Naive thymus-derived CD8-positive, alpha-beta T cell (primary cell): ENCODE results near the gene GATA2. TPM values are rescaled to one million over a fixed set of nuclear protein-coding genes. Genes with fewer than 3 reads are reported as not detected.

Experiments
- ATAC-seq, 2 donors: fragments of 150-1000 bp; cut with Tn5 transposase in 1 of 2; sonication (Bioruptor Pico), chemical (Tn5 transposase) in 1 of 2; 1 replicate in 1 of 2; 2 replicates in 1 of 2; pipeline ENCODE4 v1.10.0; 2021; ENCODE audit warnings: mild to moderate bottlenecking in 2 of 2, moderate library complexity in 2 of 2
- POLR2A ChIA-PET: fragments of 350-600 bp; sonication (Branson Sonifier 250); formaldehyde crosslinking; loops from one replicate; lab custom pipeline; 2021; ENCODE audit warnings: antibody characterized with exemption; lab: Charles Lee
- DNase-seq, 10 donors: peaks; one replicate each; pipeline versions ENCODE4 v3.0.0 to v3.0.0-alpha.2; 2020 to 2022
- H3K27ac Mint-ChIP-seq, 10 donors: one replicate each; pipeline ENCODE4 v1.8.0; 2020 to 2022; ENCODE audit warnings: mild to moderate bottlenecking in 10 of 10, mixed read lengths in 10 of 10, moderate library complexity in 4 of 10, inconsistent platforms in 1 of 10
- H3K27me3 Mint-ChIP-seq, 5 donors: one replicate each; pipeline ENCODE4 v1.8.0; 2021 to 2022; ENCODE audit warnings: mixed read lengths in 5 of 5
- H3K36me3 Mint-ChIP-seq, 3 donors: one replicate each; pipeline ENCODE4 v1.8.0; 2020 to 2022; ENCODE audit warnings: mixed read lengths in 3 of 3, mild to moderate bottlenecking in 2 of 3, inconsistent platforms in 1 of 3
- H3K4me1 Mint-ChIP-seq, 4 donors: one replicate each; pipeline ENCODE4 v1.8.0; 2021 to 2022; ENCODE audit warnings: mixed read lengths in 4 of 4
- H3K4me3 Mint-ChIP-seq, 10 donors: one replicate each; pipeline ENCODE4 v1.8.0; 2020 to 2022; ENCODE audit warnings: mild to moderate bottlenecking in 10 of 10, mixed read lengths in 10 of 10, moderate library complexity in 6 of 10, inconsistent platforms in 1 of 10
- H3K9me3 Mint-ChIP-seq, 9 donors: one replicate each; pipeline ENCODE4 v1.8.0; 2020 to 2022; ENCODE audit warnings: mixed read lengths in 9 of 9, mild to moderate bottlenecking in 3 of 9, inconsistent platforms in 1 of 9, moderate library complexity in 1 of 9
- polyA plus RNA-seq, 3 donors: library from polyadenylated mRNA; unstranded; fragments of 300-500 nt; fragmentation: Illumina TruSeq; gene quantifications; one replicate each; pipeline ENCODE4 v1.2.3, GENCODE V29; 2021
- total RNA-seq, 8 experiments: library from RNA in 2 of 8; stranded (reverse) in 2 of 8; gene quantifications; one replicate each; pipeline ENCODE4 v1.2.3 and lab custom pipeline; 2021 to 2026

Gene GATA2
- total and polyA plus RNA-seq, 5 experiments from 2014 or later, result not detected

- ATAC-seq, result no peak
- Mint-ChIP-seq H3K27ac (peak overlapping the region in 1 of 10 donors; percentile 29), H3K9me3 (no peaks in the 10 kb centered on the region), H3K36me3 (no peaks in the 10 kb centered on the region), H3K4me1 (peaks cover 18 to 68% (median 40%) of the 10 kb centered on the region in 4 donors), H3K4me3 (peak overlapping the region in 6 of 10 donors; percentile 22 to 88 (median 48)), H3K27me3 (peaks cover 38 to 97% (median 60%) of the 10 kb centered on the region in 5 donors)
- POLR2A ChIA-PET, result no interaction called here
- no peak for DNase-seq
These were observed 7.5 kb downstream of the GATA2 start for GRCh38 chr3:128485282-128486204.

DNA sequence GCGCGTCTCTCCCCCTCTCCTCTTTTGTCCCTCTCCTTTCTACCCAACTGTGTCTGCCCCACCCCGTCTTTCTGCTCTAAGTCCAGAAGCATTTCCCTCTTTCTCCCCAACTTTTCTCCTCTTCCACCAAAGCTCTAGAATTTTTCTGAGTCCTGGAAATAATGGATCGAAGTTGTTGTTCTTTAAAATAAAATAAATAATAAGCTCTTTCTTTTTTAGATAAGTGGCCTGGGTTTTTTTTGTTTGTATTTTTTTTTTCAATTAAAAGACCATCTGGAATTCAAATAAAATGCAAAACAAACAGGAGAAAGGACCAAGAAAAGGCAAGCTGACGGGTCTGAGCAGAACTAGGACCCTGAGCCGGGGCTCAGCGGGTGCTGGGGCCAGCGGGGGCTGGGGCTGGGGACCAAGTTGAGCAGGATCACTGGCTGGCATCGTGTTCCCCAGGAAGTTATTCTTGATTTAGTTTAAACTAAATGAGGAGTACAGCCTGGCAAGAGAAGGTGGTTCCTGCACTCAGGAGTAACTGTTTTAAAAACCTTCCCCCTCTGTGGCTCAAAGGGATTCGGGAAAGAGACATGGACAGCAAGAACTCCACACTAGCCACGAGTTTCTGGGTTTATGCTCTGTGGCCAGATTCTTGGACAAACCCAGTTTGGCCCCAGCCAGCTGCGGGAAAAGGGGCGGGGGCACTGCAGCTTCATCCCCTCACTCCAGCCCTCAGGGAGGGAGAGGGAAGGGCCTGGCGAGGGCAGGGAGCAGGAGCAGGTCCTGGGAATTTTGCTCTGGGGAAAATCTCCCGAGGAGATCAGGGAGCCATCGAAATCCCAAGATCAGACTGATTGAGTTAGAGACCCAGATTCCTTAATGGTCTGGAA is 8.4 kb downstream of the GATA2 start:
- ATAC-seq (no peak), DNase-seq (no peak)
- Mint-ChIP-seq H3K27ac (peak overlapping the region in 1 of 10 donors; percentile 18), H3K36me3 (no peaks in the 10 kb centered on the region), H3K4me1 (peaks cover 16 to 60% (median 34%) of the 10 kb centered on the region in 4 donors), H3K9me3 (no peaks in the 10 kb centered on the region), H3K4me3 (peak overlapping the region in 5 of 10 donors; percentile 22 to 86 (median 48)), H3K27me3 (peaks cover 39 to 97% (median 61%) of the 10 kb centered on the region in 5 donors)
- POLR2A ChIA-PET, result interaction anchor here (0.7 kb wide), 1 partner anchor 12 kb away, joined by 3 read pairs; no protein-coding TSS in a partner anchor

GRCh38 chr3:128483657-128484403 is 9.2 kb downstream of the GATA2 start:
- DNase-seq (no peak), ATAC-seq (peak in 1 of 2 donors; percentile 21)
- H3K36me3 Mint-ChIP-seq, result no peaks in the 10 kb centered on the region
- H3K4me1 Mint-ChIP-seq, result peaks cover 16 to 56% (median 33%) of the 10 kb centered on the region in 4 donors
- POLR2A ChIA-PET, result interaction anchor here (0.7 kb wide), 1 partner anchor 13 kb away, joined by 3 read pairs; no protein-coding TSS in a partner anchor
- peaks cover 40 to 95% (median 65%) of the 10 kb centered on the region in 5 donors for H3K27me3 Mint-ChIP-seq
- peak overlapping the region; percentile 66 to 87 (median 80) for H3K4me3 Mint-ChIP-seq
- H3K27ac Mint-ChIP-seq, result peak overlapping the region in 1 of 10 donors; percentile 24
- H3K9me3 Mint-ChIP-seq, result no peaks in the 10 kb centered on the region

- Mint-ChIP-seq H3K27me3 (peaks cover 43 to 95% (median 73%) of the 10 kb centered on the region in 5 donors), H3K4me3 (peak overlapping the region; percentile 66 to 87 (median 80)), H3K27ac (peak overlapping the region in 2 of 10 donors; percentile 3 to 50), H3K9me3 (no peaks in the 10 kb centered on the region), H3K4me1 (peaks cover 16 to 47% (median 28%) of the 10 kb centered on the region in 4 donors), H3K36me3 (no peaks in the 10 kb centered on the region)
- DNase-seq (peak in 1 of 10 donors; percentile 21), ATAC-seq (peak in 1 of 2 donors; percentile 31)
- POLR2A ChIA-PET, result interaction anchor here (0.6 kb wide), 1 partner anchor 7 kb away, joined by 3 read pairs; no protein-coding TSS in a partner anchor
These were observed 10.0 kb downstream of the GATA2 start for GRCh38 chr3:128482666-128483656.

- Mint-ChIP-seq H3K27ac (no peak overlapping the region), H3K27me3 (peaks cover 41 to 95% (median 77%) of the 10 kb centered on the region in 5 donors), H3K4me1 (peaks cover 13 to 42% (median 24%) of the 10 kb centered on the region in 4 donors), H3K4me3 (peak overlapping the region in 6 of 10 donors; percentile 13 to 86 (median 58)), H3K36me3 (no peaks in the 10 kb centered on the region), H3K9me3 (no peaks in the 10 kb centered on the region)
- POLR2A ChIA-PET, result interaction anchor here (0.6 kb wide), 2 partner anchors 8 to 627 kb away, joined by 3 to 4 read pairs; no protein-coding TSS in a partner anchor
- ATAC-seq (no peak), DNase-seq (no peak)
These were observed 10.8 kb downstream of the GATA2 start for GRCh38 chr3:128482175-128482574.

- Mint-ChIP-seq H3K36me3 (no peaks in the 10 kb centered on the region), H3K4me1 (peaks cover 13 to 35% (median 21%) of the 10 kb centered on the region in 4 donors), H3K27ac (no peak overlapping the region), H3K9me3 (no peaks in the 10 kb centered on the region), H3K27me3 (peaks cover 40 to 89% (median 75%) of the 10 kb centered on the region in 5 donors), H3K4me3 (no peak overlapping the region)
- POLR2A ChIA-PET, result interaction anchor here (0.5 kb wide), 1 partner anchor 630 kb away, joined by 5 read pairs; no protein-coding TSS in a partner anchor
- ATAC-seq (no peak), DNase-seq (no peak)
These were observed 11.5 kb downstream of the GATA2 start for GRCh38 chr3:128481438-128481942.

DNA sequence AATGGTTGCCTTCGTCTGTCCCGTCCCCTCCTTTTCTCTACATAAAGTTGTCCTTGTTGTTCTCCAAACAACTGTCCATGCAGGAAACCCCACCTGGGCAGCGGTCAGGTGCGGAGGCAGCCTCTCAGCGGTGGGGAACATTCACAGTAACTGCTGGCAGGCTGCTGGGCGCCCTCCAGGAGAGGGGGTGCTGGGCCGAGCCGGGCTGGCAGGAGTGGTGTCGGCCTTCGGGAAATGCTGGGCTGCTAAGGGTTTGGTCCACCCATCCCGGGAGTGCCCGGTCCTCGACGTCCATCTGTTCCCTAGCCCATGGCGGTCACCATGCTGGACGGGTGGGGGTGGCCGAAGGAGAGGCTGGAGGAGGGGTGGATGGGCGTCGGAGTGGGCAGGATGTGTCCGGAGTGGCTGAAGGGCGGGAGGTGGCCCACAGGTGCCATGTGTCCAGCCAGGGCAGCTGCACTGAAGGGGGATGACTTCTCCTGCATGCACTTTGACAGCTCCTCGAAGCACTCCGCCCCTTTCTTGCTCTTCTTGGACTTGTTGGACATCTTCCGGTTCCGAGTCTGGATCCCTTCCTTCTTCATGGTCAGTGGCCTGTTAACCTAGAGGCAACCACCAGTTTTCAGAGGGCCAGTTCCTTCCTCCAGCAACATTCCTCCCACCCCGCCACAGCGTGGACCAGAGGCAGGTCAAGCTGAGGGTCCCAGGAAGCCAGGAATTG is 12.1 kb downstream of the GATA2 start:
- POLR2A ChIA-PET, result interaction anchor here (0.5 kb wide), 1 partner anchor 630 kb away, joined by 5 read pairs; no protein-coding TSS in a partner anchor
- DNase-seq, result peak in 1 of 10 donors; percentile 32
- H3K27ac Mint-ChIP-seq, result no peak overlapping the region
- no peaks in the 10 kb centered on the region for H3K36me3 Mint-ChIP-seq
- peaks cover 38 to 83% (median 69%) of the 10 kb centered on the region in 5 donors for H3K27me3 Mint-ChIP-seq
- peaks cover 10 to 29% (median 17%) of the 10 kb centered on the region in 4 donors for H3K4me1 Mint-ChIP-seq
- ATAC-seq, result no peak
- H3K4me3 Mint-ChIP-seq, result no peak overlapping the region
- no peaks in the 10 kb centered on the region for H3K9me3 Mint-ChIP-seq

- ATAC-seq, result no peak
- H3K4me1 Mint-ChIP-seq, result peaks cover 10 to 24% (median 17%) of the 10 kb centered on the region in 4 donors
- H3K4me3 Mint-ChIP-seq, result no peak overlapping the region
These were observed 12.7 kb downstream of the GATA2 start for GRCh38 chr3:128480278-128480677.

GRCh38 chr3:128479558-128480086 is 13.4 kb downstream of the GATA2 start:
- DNase-seq (peak in 1 of 10 donors; percentile 19), ATAC-seq (no peak)
- Mint-ChIP-seq H3K27me3 (peaks cover 31 to 70% (median 59%) of the 10 kb centered on the region in 5 donors), H3K27ac (no peak overlapping the region), H3K9me3 (no peaks in the 10 kb centered on the region), H3K4me3 (no peak overlapping the region), H3K4me1 (peaks cover 7 to 24% (median 17%) of the 10 kb centered on the region in 4 donors), H3K36me3 (no peaks in the 10 kb centered on the region)
- POLR2A ChIA-PET, result no interaction called here

More at GRCh38 chr3:128480278-128480677, 12.7 kb downstream of the GATA2 start:
- peak overlapping the region in 1 of 10 donors; percentile 34 for H3K27ac Mint-ChIP-seq
- DNase-seq, result no peak
- POLR2A ChIA-PET, result no interaction called here
- H3K9me3 Mint-ChIP-seq, result no peaks in the 10 kb centered on the region
- H3K36me3 Mint-ChIP-seq, result no peaks in the 10 kb centered on the region
- H3K27me3 Mint-ChIP-seq, result peaks cover 36 to 77% (median 66%) of the 10 kb centered on the region in 5 donors
